ENCODE data around the gene CREBBP. TPM values are rescaled to one million over a fixed set of nuclear protein-coding genes. Genes with fewer than 3 reads are reported as not detected.

The CREBBP gene
- total and polyA plus RNA-seq, 10 donors = 5.8 to 153 (median 99.9) TPM

- intact Hi-C loops (cut with DNase I; ENCODE audit: low total_unique reads) = no loop called here
- Histone ChIP-seq H3K36me3 (peaks cover 10 to 100% (median 98%) of the 10 kb centered on the region in 6 donors), H3K4me3 (no peak overlapping the region), H3K27me3 (replicated peaks in 1 of 7) (no peaks in the 10 kb centered on the region), H3K9me3 (no peaks in the 10 kb centered on the region), H3K27ac (no peak overlapping the region), H3K4me1 (no peaks in the 10 kb centered on the region)
- WGBS, 5 donors = 92 to 97% (median 95%) methylated on average over 12 to 13 of the region's 13 CpGs
- peak; percentile 42 for DNase-seq
- TF ChIP-seq POLR2A (IDR thresholded peaks at IDR 0.05) (no peak), POLR2AphosphoS5 (IDR thresholded peaks at IDR 0.05) (peak in 2 of 3 donors; percentile 41 to 65)
These were observed 145.0 kb downstream of the CREBBP start for GRCh38 chr16:3735541-3735940.

DNA sequence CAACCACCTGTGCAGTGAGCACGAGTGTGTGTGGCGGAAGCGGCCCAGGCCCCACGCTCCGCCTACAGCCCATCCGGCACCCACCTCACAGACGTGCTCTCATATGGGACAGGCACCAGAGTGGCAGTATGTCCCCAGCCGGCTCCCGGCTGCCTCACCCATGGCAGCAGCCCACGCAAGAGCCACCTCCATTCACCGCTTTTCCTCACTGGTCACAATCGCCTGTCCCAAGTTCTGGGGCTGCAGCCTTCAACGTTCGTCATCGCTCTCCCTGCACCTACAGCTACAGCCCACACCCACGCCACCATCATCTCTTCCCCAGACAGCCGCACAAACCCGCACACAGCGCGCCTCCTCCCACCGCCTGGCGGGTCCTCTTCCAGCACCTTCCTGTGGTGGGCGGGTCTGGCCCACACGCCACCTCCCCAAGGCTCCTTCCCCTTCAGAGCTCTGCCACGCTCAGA is 145.7 kb downstream of the CREBBP start:
- Histone ChIP-seq H3K27me3 (replicated peaks in 1 of 7) (no peaks in the 10 kb centered on the region), H3K27ac (no peak overlapping the region), H3K4me1 (no peaks in the 10 kb centered on the region), H3K36me3 (peaks cover 11 to 100% (median 98%) of the 10 kb centered on the region in 6 donors), H3K9me3 (no peaks in the 10 kb centered on the region), H3K4me3 (no peak overlapping the region)
- peak; percentile 39 for DNase-seq
- intact Hi-C loops (cut with DNase I; ENCODE audit: low total_unique reads) = no loop called here
- WGBS, 5 donors = 94 to 96% (median 95%) methylated on average over 18 to 25 of the region's 25 CpGs
- TF ChIP-seq, protein P1, sequence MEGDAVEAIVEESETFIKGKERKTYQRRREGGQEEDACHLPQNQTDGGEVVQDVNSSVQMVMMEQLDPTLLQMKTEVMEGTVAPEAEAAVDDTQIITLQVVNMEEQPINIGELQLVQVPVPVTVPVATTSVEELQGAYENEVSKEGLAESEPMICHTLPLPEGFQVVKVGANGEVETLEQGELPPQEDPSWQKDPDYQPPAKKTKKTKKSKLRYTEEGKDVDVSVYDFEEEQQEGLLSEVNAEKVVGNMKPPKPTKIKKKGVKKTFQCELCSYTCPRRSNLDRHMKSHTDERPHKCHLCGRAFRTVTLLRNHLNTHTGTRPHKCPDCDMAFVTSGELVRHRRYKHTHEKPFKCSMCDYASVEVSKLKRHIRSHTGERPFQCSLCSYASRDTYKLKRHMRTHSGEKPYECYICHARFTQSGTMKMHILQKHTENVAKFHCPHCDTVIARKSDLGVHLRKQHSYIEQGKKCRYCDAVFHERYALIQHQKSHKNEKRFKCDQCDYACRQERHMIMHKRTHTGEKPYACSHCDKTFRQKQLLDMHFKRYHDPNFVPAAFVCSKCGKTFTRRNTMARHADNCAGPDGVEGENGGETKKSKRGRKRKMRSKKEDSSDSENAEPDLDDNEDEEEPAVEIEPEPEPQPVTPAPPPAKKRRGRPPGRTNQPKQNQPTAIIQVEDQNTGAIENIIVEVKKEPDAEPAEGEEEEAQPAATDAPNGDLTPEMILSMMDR (IDR thresholded peaks at IDR 0.05 in 8 of 11, conservative IDR thresholded peaks at IDR 0.05 in 3 of 11) = no peak
- TF ChIP-seq POLR2AphosphoS5 (IDR thresholded peaks at IDR 0.05) (peak in 1 of 3 donors; percentile 65), POLR2A (IDR thresholded peaks at IDR 0.05) (no peak)

DNA sequence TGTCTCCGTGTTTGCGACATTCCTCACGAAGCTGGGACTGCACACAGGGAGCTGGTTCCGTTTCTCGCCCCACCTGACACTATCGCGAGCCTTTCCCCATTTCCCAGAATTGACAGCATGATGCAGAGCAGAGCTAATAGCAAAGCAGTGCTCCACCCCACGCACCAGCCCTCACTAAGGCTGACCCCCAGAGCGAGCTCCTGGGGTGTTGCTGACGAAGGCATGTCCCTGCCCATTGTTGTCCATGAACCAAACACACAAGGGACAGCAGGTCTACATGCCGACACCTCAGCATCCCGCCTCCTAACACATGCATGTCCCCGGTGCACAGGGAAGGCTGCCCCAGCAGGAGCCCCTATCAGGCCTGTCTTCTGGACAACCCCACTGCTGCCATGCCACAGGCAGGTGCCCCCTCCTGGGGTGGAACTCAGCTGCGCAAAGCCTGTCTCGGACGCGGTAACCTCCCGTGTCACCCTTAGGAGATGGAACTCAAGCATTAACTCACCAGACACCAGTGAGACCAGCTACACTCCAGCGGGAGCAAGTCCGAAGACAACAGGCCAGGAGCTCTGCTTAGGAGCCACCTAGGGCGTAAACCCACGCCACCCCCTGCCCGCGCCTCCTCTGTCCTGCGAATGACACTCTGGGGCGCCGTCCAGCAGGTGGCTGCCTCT is 146.3 kb downstream of the CREBBP start:
- intact Hi-C loops (cut with DNase I; ENCODE audit: low total_unique reads) = no loop called here
- peaks cover 16 to 100% (median 98%) of the 10 kb centered on the region in 6 donors for H3K36me3 ChIP-seq
- no peaks in the 10 kb centered on the region for H3K9me3 ChIP-seq
- H3K27ac ChIP-seq = no peak overlapping the region
- H3K4me3 ChIP-seq = no peak overlapping the region
- H3K4me1 ChIP-seq = no peaks in the 10 kb centered on the region
- DNase-seq = peak; percentile 66
- TF ChIP-seq POLR2A (IDR thresholded peaks at IDR 0.05) (no peak), POLR2AphosphoS5 (IDR thresholded peaks at IDR 0.05) (peak in 1 of 3 donors; percentile 68)
- 95 to 98% (median 97%) methylated on average over 18 to 27 of the region's 27 CpGs for WGBS, 5 donors
- no peaks in the 10 kb centered on the region for H3K27me3 ChIP-seq (replicated peaks in 1 of 7)

DNA sequence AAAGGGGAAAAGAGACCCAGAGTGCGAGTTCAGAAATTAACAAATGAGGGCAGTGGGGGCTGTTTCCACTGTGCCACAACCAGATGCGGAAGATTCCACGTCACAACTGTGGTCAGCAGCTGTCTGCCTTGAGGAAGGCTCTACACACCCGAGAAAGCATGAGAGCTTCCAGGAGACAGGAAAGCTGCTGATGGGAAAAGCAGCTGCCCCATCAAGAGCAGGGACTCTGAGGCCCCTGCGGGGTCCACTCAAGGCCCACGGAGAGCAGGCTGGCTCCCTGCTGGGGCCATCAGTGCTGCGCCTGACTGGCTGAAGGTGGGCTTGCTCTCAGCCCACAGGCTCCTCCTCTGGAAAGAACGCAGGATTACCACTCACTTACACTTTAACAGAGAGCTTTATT is 148.3 kb downstream of the CREBBP start:
- H3K36me3 ChIP-seq = peaks cover 16 to 100% (median 97%) of the 10 kb centered on the region in 6 donors
- H3K9me3 ChIP-seq = no peaks in the 10 kb centered on the region
- H3K27me3 ChIP-seq (replicated peaks in 1 of 7) = no peaks in the 10 kb centered on the region
- no peak overlapping the region for H3K4me3 ChIP-seq
- intact Hi-C loops (cut with DNase I; ENCODE audit: low total_unique reads) = no loop called here
- H3K27ac ChIP-seq = no peak overlapping the region
- peak; percentile 24 for DNase-seq
- H3K4me1 ChIP-seq = no peaks in the 10 kb centered on the region
- 85 to 90% (median 88%) methylated on average over 7 to 8 of the region's 8 CpGs for WGBS, 5 donors
- TF ChIP-seq POLR2AphosphoS5 (IDR thresholded peaks at IDR 0.05) = no peak
- TF ChIP-seq, protein P1 (IDR thresholded peaks at IDR 0.05 in 8 of 11, conservative IDR thresholded peaks at IDR 0.05 in 3 of 11) = no peak
- TF ChIP-seq POLR2A (IDR thresholded peaks at IDR 0.05) = no peak

DNA sequence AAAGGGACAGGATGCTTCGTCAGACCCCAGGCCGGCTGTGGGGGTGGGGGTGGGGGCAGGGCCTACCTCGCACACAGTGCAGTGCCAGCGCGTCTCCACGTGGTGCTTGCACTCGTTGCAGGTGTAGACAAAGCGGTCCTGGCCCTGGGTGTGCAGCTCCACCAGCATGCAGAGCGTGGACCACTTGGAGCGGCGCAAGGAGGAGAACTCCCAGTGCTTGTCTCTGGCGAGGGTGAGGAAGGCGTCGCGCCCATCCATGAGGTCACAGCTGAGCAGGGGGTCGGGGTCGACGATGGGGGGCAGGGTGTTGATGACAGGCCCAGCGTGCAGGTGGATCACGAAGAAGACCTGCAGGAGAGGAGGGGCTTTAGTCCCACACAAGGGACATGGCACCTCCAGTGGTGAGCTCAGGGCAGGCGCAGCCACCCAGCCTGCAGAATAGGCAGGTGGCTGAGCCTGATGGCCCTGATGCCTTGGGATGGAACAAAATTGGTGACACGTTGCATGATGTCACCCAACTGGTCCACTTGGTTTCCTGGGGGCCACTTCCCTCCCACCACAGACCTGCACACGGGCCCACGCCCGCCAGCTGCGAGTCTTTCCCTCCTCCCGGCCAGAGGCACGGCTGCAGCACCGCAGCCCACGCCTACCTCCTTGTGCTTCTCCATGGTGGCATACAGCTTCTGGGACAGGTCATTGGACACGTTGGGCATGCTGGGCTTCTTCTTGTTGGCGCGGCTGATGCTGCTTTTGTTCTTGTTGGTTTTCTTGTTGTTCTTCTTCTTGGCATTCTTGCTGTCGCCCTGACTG is 149.2 kb downstream of the CREBBP start:
- Histone ChIP-seq H3K4me3 (no peak overlapping the region), H3K9me3 (no peaks in the 10 kb centered on the region), H3K27me3 (replicated peaks in 1 of 7) (no peaks in the 10 kb centered on the region), H3K27ac (no peak overlapping the region), H3K4me1 (no peaks in the 10 kb centered on the region), H3K36me3 (peaks cover 11 to 100% (median 95%) of the 10 kb centered on the region in 6 donors)
- 93 to 96% (median 93%) methylated on average over 33 to 34 of the region's 34 CpGs for WGBS, 5 donors
- TF ChIP-seq POLR2A (IDR thresholded peaks at IDR 0.05) (no peak), POLR2AphosphoS5 (IDR thresholded peaks at IDR 0.05) (peak in 2 of 3 donors; percentile 39 to 72)
- TF ChIP-seq, protein P1 (IDR thresholded peaks at IDR 0.05 in 8 of 11, conservative IDR thresholded peaks at IDR 0.05 in 3 of 11) = no peak
- DNase-seq = peak; percentile 63
- intact Hi-C loops (cut with DNase I; ENCODE audit: low total_unique reads) = no loop called here
